CD4-positive, alpha-beta T cell treated with Interleukin-6 for 4 hours (primary cell): ENCODE results near the gene ZNF524.
A peak's percentile ranks its signal among the peaks of the same experiment; 100 is the strongest.

Source experiments
- DNase-seq: peaks from one replicate; pipeline ENCODE4 v3.0.0-alpha.2; 2020; ENCODE audit warnings: mixed read lengths

Gene ZNF524

GRCh38 chr19:55603115-55603514 lies 3.0 kb downstream of the ZNF524 start:
- no peak for DNase-seq

- no peak for DNase-seq
Measured at GRCh38 chr19:55603581-55604292, 3.6 kb downstream of the ZNF524 start.

GRCh38 chr19:55605207-55605636 lies 5.1 kb downstream of the ZNF524 start:
- peak; percentile 99 for DNase-seq

GRCh38 chr19:55605637-55606470 lies 5.8 kb downstream of the ZNF524 start, which contains the start of gene ZNF865:
Gene ZNF865 (plus strand): TSS chr19:55605647. CDS start chr19:55613619, 7,972 bp downstream.
- peak; percentile 74 for DNase-seq

- no peak for DNase-seq
Measured at GRCh38 chr19:55606471-55606787, 6.3 kb downstream of the ZNF524 start.

GRCh38 chr19:55606817-55607216 lies 6.7 kb downstream of the ZNF524 start:
- DNase-seq: no peak

- no peak for DNase-seq
Measured at GRCh38 chr19:55609326-55609725, 9.2 kb downstream of the ZNF524 start.

GRCh38 chr19:55611300-55611982 lies 11.4 kb downstream of the ZNF524 start:
- DNase-seq: no peak

- no peak for DNase-seq
Measured at GRCh38 chr19:55611983-55612645, 12.0 kb downstream of the ZNF524 start.

- DNase-seq: no peak
Measured at GRCh38 chr19:55613396-55613795, 13.3 kb downstream of the ZNF524 start.

- DNase-seq: no peak
Measured at GRCh38 chr19:55613930-55614710, 14.0 kb downstream of the ZNF524 start.

- no peak for DNase-seq
Measured at GRCh38 chr19:55614711-55615542, 14.8 kb downstream of the ZNF524 start.

- DNase-seq: no peak
Measured at GRCh38 chr19:55615543-55616394, 15.7 kb downstream of the ZNF524 start.

GRCh38 chr19:55616395-55616875 lies 16.3 kb downstream of the ZNF524 start:
- DNase-seq: no peak

- DNase-seq: no peak
Measured at GRCh38 chr19:55617426-55617825, 17.3 kb downstream of the ZNF524 start.

GRCh38 chr19:55618426-55618825 lies 18.3 kb downstream of the ZNF524 start:
- DNase-seq: no peak

GRCh38 chr19:55619286-55619685 lies 19.2 kb downstream of the ZNF524 start:
- DNase-seq: no peak

- DNase-seq: peak; percentile 45
Measured at GRCh38 chr19:55620410-55621204, 20.5 kb downstream of the ZNF524 start.

GRCh38 chr19:55621205-55621672 lies 21.2 kb downstream of the ZNF524 start:
- no peak for DNase-seq
